GM19025 (cell line): ENCODE measurements around the gene TNFRSF6B.
A peak's percentile ranks its signal among the peaks of the same experiment; 100 is the strongest.
"Not testable (repeated sequence)": the region's sequence is repeated elsewhere in the genome, so short reads cannot be mapped to it uniquely, and the experiment has no call there.

ENCODE experiments used
- ATAC-seq: cut with Tn5 transposase; IDR thresholded peaks from one replicate; pipeline ENCODE4 v1.9.1; 2021; ENCODE audit warnings: mild to moderate bottlenecking, low read depth, moderate library complexity; ENCODE audit not compliant: unreplicated experiment

Gene TNFRSF6B, protein sequence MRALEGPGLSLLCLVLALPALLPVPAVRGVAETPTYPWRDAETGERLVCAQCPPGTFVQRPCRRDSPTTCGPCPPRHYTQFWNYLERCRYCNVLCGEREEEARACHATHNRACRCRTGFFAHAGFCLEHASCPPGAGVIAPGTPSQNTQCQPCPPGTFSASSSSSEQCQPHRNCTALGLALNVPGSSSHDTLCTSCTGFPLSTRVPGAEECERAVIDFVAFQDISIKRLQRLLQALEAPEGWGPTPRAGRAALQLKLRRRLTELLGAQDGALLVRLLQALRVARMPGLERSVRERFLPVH

DNA sequence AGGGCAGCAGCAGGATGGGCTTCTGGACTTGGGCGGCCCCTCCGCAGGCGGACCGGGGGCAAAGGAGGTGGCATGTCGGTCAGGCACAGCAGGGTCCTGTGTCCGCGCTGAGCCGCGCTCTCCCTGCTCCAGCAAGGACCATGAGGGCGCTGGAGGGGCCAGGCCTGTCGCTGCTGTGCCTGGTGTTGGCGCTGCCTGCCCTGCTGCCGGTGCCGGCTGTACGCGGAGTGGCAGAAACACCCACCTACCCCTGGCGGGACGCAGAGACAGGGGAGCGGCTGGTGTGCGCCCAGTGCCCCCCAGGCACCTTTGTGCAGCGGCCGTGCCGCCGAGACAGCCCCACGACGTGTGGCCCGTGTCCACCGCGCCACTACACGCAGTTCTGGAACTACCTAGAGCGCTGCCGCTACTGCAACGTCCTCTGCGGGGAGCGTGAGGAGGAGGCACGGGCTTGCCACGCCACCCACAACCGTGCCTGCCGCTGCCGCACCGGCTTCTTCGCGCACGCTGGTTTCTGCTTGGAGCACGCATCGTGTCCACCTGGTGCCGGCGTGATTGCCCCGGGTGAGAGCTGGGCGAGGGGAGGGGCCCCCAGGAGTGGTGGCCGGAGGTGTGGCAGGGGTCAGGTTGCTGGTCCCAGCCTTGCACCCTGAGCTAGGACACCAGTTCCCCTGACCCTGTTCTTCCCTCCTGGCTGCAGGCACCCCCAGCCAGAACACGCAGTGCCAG, at the start of gene TNFRSF6B:
Gene TNFRSF6B, plus strand, starts transcription at position 25 of the 729 bp plus-strand sequence. Its CDS starts 116 bp downstream, at position 141.
- no peak for ATAC-seq

DNA sequence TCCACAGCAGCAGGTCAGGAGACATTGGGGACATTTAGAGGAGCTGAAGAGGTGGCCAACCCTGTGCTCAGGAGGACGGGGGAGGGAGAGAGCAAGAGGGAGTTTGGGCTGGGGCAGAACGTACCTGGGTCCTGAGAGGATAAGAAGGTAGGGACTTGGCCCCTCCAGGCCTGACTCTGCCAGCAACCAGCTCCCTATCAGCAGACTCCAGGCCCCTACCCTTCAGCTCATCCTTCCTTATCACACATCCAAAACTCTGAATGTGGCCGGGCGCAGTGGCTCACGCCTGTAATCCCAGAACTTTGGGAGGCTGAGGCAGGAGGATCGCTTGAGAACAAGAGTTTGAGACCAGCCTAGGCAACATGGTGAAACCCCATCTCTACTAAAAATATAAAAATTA, 48.3 kb upstream of the TNFRSF6B start:
- ATAC-seq = no peak

DNA sequence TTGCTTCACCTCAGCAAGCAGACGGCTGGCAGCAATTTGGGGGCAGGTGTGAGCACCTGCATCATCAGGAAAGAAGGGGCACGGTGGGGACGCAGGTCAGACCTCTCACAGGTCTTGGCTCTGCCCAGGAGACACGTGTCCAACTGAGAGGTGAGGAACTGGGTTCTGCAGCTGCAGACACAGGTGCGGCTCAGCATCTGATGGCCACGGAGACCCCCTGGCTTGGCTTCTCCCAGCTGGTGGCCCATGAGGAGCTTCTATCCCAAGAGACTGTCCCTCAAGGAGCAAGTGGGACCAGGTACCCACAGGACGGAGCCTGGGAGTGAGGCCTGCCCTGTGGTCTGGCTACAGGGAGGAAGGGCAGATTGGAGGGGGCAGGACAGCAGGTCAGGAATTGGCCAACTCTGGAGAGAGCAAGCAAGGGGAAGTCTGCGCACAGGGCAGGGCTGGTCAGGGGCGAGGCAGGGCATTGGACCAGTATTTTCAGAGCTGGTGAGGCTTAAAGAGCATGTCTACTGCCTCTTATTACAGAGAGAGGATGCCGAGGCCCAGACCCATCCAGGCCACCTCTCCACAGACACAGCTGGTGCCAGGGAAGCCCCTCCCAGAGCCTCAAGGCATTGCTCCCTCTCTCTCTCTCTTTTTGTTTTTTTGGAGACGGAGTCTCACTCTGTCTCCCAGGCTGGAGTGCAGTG, 47.4 kb upstream of the TNFRSF6B start:
- ATAC-seq = no peak

DNA sequence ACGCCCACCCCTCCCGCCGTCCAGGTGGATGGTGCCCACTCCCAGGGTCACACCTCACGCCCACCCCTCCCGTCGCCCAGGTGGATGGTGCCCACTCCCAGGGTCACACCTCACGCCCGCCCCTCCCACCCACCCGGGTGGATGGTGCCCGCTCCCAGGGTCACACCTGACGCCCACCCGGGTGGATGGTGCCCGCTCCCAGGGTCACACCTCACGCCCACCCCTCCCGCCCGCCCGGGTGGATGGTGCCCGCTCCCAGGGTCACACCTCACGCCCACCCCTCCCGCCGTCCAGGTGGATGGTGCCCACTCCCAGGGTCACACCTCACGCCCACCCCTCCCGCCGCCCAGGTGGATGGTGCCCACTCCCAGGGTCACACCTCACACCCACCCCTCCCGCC, 46.0 kb upstream of the TNFRSF6B start:
- ATAC-seq = not testable (repeated sequence)

DNA sequence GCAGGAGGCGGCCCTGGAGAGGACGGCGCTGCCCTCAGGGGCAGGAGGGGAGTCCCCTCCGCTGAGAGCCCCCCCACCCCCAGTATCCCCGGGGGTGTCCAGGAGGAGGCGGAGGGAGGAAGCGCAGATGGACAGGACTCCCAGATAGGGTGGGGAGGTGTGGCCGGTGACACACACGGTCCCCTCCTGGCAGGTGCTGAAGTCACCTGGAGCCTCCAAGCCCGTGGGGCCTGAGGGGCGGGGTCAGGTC, 44.6 kb upstream of the TNFRSF6B start:
- no peak for ATAC-seq

DNA sequence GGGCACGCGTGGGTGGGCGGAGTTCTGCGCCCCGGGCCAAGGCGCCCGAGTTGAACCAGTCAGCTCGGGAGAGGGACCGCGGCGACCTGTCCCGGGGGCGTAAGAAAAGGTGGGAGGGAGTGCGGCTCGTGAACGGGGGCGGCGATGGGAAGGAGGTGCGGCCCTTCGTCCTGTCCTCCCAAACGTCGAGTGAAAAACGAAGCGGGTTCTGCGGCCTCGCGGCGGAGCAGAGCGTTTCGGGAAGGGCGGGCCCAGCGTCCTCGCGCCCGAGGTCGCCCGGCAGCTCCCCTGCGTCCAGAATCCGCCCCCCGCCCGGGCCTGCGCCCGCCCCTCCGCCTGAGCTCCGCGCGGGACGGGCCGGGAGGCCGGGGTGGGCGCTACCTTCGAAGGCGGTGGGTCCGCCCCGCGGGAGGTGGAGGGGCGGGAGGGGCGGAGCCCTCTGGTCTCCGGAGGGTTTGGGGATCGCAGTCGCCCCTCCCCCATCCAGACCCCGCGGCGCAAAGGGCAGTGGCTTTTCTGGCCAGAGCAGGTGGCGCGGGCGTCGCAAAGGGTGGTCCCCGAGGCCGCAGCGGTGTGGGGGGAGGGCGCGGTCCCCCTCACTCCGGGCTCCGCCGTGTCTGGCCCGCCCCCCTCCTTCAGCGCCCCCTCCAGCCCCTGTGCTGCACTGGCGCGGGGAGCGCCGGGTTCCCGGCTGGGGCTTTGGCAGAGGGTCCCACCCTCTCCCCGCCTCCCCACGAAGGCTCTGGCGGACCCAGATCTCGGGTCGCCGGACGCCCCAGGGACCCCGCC, 44.1 kb upstream of the TNFRSF6B start:
- no peak for ATAC-seq

DNA sequence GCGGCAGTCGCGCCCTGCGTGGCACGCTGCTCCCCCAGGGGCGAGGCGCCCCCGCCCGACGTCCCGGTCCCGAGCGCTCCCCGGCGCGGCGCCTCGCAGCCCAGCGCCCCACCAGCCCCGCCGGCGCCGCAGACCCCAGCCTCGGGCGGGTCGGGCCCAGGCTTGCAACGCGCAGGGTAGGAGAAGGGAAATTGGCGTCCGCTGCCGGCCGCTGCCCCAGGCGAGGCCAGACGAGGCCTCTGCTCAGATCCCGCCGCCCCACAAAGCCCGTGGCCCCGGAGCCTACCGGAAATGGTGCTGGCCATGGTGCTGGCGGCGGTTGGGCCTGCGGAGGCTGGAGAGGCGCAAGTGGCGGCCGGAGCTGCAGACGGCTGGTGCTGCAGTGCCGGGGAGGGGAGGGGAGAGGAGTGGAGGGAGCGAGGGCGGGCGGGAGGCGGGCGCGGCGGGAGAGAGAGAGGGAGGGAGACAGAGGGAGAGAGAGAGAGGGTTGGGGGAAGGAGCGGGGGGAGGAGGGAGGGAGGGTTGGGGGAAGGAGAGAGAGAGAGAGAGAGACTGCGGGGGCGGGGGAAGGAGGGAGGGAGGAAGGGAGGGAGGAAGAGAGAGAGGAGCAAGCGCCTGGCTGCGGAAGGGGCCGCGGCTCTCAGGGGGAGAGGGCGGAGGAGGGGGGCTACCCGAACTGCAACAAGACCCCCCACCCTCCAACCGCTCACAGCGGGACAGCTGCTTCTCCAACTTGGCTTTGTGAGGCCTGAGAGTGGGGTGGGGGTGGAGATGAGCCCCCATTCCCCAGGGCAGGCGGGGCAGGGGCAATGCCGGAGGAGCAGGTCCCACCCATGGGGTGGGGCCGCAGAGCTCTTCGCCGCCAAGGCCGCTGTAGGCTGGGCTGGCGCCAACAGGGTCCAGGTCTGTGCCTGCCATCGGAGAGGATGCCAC, 43.1 kb upstream of the TNFRSF6B start, which contains the start of gene STMN3:
Gene STMN3, minus strand, starts transcription at position 384 of the 933 bp plus-strand sequence. Its CDS starts 79 bp downstream, at position 305.
- no peak for ATAC-seq

DNA sequence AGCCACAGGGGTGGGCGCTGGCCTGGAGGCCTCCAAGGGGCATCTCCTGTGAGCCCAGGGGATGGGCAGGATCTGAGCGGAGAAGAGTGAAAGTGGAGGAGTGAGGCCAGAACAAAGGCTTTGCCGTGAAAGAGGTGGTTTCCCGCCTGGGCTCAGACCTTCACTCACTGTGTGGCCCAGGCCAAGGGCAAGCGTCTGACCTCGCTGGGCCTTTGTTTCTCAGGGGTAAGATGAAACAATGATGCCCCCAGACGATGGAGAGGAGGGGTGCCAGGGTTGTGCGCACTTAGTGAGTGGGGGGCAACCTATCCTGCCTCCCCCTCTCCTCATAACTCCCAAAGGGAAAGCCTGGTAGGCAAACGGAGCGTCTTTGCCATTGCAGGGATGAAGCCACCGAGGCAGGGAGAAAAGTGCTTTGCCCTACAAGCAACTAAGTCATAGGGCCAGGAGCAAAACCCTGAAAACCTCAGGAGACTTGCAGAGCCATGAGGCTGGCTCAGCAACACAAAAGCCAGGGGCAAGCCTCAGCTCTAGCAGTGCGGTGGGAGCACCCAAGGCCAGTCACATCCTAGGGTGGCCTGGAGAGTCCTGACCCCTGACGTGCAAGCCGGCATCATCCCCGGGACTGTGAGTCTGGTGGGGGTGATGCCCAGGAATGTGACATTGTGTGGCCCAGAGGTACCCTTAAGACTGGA, 42.3 kb upstream of the TNFRSF6B start:
- ATAC-seq = no peak

DNA sequence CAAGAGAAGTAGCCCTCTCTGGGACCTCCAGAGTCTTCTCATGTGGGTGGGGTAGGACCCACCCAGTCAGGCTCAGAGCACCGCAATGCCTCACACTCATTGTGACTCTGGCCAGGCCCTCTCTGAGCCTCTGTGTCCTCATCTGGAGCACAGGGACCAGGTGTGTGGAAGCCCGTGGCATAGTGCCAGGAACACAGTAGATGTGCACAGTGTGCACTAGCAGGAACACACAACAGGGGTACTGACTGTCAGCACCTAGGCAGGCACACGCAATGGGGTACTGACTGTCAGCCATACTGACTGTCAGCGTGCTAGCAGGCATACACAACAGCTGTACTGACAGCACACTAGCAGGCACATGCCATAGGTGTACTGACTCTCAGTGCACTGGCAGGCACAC, 41.2 kb upstream of the TNFRSF6B start:
- no peak for ATAC-seq

DNA sequence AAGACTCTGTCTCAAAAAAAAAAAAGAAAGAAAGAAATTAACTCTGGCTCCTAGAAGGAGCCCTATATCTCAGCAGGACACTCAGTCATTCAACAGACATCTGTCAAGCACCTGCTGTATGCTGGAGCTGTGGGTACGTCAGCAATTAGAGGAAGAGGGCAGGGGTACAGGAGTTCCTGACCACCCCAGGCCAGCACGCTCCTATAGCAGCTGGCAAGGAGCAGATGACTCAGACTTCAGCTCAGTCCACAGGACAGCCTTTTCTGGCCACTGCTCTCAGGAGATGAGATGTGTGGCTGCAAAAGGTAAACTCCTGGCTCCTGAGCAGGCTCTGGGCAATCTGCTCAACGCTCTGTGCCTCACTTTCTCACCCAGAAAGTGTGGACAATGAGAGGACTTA, 40.0 kb upstream of the TNFRSF6B start:
- ATAC-seq = no peak

DNA sequence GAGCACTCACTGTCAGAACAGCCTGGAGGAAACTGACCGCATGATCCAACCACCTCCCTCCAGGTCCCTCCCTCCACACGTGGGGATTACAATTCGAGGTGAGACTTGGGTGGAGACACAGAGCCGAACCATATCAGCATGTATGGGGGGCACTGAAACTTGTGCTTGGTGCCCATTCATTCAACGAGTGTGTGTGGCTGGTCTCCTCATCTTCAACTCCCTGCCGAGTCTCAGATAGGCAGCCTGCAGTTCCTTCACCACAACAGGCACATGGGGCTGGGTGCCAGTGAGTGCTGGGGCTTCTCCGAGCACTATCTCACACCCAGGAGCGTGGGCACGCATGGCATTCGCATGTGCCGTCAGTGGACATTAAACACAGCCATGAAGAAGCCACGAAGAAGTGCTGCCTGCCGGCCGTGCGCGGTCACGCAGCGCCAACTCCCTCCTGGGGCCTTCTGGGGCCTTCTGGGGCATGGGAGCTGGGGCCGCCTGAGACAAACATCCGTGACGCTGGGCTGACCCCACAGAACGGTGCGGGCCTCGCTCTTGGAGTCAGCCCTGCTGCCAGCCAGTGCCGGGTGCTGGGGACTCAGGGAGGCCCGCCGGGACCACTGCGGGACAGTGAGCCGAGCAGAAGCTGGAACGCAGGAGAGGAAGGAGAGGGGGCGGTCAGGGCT, 39.1 kb upstream of the TNFRSF6B start:
- peak; percentile 3 for ATAC-seq

DNA sequence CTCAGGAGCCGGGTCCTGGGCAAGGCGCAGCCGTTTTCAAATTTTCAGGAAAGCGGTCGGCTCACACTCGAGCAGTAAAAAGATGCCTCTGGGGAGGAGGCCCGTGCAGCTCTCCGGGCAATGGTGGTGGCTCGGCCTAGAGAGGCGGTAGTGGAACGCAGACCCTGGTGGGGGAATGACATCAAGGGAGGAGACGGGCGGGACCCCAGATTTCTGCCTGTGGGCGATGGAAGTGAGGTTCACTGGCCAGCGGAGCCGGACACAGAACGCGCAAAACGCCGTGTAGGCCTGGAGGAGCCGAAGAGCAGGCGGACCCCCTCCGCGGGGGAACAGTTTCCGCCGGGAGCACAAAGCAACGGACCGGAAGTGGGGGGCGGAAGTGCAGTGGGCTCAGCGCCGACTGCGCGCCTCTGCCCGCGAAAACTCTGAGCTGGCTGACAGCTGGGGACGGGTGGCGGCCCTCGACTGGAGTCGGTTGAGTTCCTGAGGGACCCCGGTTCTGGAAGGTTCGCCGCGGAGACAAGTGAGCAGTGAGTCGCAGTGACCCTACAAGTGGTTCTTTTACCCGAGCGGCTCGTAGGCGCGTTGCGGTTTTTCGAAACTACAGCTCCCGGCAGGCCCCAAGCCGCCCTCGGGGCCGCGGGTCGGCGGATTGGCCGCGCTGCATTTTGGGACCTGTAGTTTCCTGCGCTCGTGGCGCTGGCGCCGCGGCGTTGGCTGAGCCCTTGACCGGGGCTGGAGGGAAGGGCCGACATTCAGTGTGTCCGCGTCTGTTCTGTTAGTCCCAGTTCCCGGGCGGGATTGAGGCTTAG, 38.3 kb upstream of the TNFRSF6B start, which contains the start of gene RTEL1:
Gene RTEL1, plus strand, starts transcription at position 376 of the 812 bp plus-strand sequence. CDS start 1,091 bp downstream, outside the sequence.
- peak; percentile 78 for ATAC-seq

DNA sequence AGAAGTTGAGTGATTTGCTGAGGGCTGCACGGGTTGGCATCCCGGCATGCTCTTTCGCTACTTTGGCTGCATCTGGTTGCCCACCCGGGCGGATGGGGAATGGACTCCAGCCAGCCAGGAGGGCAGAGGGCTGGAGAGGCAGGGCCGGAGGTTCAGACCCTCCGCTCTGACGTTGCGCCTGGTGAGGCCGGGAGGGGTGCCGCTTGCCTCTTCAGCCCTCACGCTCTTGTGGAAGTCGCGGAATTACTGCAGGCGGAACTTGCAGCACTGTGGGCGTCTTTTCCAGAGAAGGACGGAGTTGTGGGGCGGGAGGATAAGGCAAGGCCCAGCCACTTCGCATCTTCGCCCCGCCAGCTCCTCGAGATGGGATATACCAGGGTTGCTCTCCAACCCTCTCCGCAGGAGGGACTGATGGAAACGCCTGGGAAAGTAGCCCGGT, 37.7 kb upstream of the TNFRSF6B start:
- ATAC-seq = no peak

DNA sequence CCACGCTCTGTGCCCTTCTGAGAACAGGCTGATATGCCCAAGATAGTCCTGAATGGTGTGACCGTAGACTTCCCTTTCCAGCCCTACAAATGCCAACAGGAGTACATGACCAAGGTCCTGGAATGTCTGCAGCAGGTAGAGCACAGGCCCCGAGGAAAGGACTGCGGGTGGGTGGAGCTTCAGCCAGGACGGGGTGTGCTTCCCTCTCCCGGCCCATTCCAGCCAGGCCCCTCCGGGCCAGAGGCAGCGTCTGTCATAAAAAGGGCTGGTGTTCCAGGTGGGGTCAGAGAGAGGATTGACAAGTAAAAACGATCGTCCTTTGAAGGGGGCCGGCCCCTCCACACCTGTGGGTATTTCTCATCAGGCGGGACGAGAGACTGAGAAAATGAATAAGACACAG, 37.1 kb upstream of the TNFRSF6B start:
- no peak for ATAC-seq

DNA sequence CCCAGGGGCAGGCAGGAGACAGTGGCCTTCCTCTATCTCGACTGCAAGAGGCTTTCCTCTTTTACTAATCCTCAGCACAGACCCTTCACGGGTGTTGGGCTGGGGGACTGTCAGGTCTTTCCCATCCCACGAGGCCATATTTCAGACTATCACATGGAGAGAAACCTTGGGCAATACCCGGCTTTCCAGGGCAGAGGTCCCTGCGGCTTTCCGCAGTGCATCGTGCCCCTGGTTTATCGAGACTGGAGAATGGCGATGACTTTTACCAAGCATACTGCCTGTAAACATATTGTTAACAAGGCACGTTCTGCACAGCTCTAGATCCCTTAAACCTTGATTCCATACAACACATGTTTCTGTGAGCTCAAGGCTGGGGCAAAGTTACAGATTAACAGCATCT, 36.3 kb upstream of the TNFRSF6B start:
- not testable (repeated sequence) for ATAC-seq

DNA sequence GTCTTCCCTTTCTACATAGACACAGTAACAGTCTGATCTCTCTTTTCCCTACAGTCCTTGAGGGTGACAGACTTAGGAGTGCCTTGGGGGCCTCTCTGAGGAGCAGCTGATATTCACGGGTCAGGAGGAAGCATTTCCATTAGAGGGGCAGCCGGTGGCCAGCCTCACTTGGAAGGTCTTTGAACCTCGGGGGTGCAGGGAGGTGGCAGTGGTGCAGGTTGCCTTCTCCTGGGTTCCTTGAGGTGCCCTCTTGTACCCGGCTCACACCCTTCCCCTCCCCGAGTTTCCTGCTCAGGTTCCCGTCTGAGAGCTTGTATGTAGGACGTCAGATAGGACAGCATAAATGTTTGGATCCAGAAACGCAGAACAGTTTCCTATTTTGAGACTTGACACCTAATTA, 35.8 kb upstream of the TNFRSF6B start:
- ATAC-seq = no peak

DNA sequence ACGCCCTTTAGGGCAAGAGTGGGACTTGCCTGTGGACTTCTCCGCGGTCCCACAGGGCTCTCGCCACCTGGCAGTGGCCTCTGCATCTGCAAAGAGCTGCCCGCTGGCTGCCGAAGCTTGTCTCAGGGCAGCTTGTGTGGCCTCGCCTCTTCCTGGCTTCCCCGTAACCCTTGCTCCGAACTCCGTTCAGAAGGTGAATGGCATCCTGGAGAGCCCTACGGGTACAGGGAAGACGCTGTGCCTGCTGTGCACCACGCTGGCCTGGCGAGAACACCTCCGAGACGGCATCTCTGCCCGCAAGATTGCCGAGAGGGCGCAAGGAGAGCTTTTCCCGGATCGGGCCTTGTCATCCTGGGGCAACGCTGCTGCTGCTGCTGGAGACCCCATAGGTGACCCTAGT, 35.3 kb upstream of the TNFRSF6B start:
- no peak for ATAC-seq
